GM18498 (cell line): ENCODE results near the gene UQCC3.
"Not testable (repeated sequence)": the region's sequence is repeated elsewhere in the genome, so short reads cannot be mapped to it uniquely, and the experiment has no call there.

Experiments
- ATAC-seq: cut with Tn5 transposase; IDR thresholded peaks from one replicate; pipeline ENCODE4 v1.9.1; 2021; ENCODE audit warnings: mild to moderate bottlenecking, moderate library complexity; ENCODE audit not compliant: unreplicated experiment

Gene UQCC3, protein sequence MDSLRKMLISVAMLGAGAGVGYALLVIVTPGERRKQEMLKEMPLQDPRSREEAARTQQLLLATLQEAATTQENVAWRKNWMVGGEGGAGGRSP

DNA sequence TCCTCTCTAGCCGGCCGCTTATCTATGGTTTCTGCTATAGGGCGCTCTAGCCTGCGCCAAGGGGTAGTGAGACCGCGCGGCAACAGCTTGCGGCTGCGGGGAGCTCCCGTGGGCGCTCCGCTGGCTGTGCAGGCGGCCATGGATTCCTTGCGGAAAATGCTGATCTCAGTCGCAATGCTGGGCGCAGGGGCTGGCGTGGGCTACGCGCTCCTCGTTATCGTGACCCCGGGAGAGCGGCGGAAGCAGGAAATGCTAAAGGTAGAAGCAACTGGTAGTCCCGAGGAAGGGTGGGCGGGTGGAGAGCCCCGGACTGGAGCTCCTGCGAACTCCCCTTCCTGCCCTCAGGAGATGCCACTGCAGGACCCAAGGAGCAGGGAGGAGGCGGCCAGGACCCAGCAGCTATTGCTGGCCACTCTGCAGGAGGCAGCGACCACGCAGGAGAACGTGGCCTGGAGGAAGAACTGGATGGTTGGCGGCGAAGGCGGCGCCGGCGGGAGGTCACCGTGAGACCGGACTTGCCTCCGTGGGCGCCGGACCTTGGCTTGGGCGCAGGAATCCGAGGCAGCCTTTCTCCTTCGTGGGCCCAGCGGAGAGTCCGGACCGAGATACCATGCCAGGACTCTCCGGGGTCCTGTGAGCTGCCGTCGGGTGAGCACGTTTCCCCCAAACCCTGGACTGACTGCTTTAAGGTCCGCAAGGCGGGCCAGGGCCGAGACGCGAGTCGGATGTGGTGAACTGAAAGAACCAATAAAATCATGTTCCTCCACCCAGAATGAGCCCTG is at the start of gene UQCC3, which contains the start of gene LBHD1:
Gene UQCC3 (plus strand): TSS at position 66 of the 782 bp plus-strand sequence. CDS start 73 bp downstream, at position 139.
Gene LBHD1 (minus strand): TSS at position 660 of the 782 bp plus-strand sequence. CDS start 2,236 bp downstream, outside the sequence.
- peak; percentile 65 for ATAC-seq

DNA sequence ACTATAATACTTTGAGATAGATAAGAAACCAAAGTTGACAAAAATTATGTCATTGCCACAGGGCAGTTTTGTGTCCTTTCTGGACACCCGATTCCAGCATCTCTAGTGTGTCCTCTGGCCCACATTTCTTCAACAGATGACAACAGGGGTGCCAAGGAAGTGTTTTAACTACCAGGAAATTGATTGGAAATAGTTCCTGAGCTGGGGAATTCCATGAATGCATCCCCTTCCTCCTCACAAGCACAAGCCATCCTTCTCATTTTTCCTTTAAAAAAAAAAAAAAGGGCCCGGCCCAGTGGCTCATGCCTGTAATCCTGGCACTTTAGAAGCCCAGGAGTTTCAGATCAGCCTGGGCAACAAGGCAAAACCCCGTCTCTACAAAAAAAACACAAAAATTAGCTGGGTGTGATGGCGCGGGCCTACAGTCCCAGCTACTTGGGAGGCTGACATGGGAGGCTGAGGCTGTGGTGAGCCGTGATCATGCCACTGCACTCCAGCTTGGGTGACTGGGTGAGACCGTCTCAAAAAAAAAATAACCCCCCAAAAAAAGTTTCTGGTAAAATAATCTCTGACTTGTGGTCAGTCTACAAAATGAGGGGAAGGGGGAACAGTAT is 48.9 kb upstream of the UQCC3 start:
- no peak for ATAC-seq

DNA sequence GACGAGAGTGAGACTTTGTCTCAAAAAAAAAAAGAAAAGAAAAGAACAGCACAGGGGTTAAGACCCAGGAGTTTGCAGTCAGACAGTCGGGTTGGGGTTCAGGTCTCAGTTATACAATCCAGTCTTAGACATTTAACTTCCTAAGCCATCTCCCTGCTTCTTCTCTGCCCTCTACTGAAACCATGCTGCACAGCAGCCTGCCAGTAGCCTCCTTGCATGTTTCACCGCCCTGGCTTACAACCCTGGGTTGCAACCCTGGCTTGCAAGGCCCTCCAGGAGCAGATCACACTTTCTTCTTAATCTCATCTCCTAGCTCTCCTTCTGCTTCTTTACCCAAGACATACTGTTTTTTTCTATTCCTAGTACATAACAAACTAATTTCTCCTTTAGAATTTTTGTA is 43.8 kb upstream of the UQCC3 start:
- no peak for ATAC-seq

DNA sequence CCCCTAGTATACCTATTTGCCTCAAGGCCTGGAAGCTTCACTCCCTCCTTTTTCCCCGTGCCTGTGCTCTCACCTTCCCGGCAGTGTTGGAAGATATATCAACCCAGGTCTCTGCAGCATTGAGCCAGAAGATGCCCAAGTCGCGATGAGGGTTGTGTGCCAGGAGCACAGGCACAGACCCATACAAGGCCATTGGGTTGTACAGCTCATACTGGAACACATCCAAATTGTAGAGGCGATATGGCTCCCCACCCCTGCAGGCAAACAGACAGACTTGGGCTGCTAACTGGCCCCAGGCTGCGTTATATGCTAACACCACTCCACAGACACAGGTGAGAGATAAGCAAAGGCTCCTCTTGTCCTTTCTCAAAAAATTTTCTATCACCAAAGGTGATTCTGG is 39.0 kb upstream of the UQCC3 start:
- ATAC-seq = no peak

DNA sequence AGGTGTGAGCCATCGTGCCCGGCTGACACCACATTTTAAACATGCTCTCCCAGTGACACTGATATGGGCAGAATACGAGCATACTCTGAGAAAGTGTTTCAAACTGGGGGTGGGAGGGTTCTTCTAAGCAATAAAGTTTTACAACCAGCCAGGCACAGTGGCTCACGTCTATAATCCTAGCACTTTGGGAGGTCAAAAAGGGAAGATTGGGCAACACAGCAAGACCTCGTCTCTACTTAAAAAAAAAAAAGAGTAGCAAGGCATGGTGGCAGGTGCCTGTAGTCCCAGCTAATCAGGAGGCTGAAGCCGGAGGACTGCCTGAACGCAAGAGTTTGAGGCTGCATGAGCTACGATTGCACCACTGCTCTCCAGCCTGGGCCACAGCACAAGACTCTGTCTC is 27.3 kb upstream of the UQCC3 start:
- no peak for ATAC-seq

DNA sequence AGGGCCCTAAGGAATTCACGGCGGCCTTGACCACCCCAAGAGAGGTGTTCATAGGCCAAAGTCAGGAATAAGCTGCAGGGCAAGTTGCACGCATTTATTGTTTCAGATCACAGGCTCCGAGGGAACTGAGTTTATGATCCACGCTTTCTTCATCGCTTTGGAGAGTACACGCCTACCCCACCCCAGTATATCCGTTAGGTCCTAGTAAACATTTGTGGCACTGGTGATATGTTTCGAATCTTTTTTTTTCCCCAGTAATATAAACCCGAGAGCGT is 25.9 kb upstream of the UQCC3 start:
- ATAC-seq = no peak

DNA sequence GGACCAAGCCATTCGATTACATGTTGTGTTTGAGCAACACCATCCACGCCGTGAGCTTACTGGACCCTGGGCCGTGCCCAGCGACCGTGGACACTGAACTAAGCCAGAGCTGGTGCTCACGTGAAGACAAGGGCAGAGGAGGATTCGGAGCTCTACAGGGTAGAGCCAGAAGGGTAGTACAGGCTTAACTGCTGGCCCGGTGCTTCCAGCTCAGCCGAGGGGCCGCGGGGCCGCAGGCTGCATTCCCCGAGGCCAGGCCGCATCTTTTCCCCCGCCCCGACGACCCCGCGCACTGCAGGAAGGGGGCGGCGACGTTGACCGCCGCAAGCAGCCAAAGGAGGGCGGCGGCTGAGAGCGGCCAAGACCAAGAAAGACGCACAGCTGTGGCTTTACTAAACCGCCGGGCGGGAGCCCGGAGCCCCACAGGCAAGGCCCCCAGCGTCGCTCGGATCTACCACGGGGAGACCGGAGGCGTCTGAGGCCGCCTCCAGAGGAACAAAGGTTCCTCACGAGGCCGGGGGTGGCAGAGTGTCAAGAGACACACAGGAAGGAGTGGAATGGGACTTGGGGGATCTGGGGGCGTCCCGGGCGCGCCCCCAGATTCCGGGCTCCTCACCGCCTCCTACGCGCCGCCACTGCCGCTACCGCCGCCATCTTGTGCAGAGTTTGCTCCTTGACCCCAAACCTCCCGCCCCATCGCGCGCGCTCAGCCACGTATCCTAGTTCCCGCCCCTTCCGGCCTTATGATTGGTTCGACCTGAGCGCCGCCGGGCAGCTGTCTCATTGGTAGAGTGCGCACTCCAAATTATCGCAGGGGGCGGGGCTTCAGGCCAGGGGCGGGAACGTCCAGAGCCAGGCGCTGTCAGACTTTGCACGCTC is 25.3 kb upstream of the UQCC3 start, which contains the start of gene GANAB:
Gene GANAB (minus strand): TSS at position 668 of the 879 bp plus-strand sequence. CDS start 14 bp downstream, at position 654.
- peak; percentile 87 for ATAC-seq

DNA sequence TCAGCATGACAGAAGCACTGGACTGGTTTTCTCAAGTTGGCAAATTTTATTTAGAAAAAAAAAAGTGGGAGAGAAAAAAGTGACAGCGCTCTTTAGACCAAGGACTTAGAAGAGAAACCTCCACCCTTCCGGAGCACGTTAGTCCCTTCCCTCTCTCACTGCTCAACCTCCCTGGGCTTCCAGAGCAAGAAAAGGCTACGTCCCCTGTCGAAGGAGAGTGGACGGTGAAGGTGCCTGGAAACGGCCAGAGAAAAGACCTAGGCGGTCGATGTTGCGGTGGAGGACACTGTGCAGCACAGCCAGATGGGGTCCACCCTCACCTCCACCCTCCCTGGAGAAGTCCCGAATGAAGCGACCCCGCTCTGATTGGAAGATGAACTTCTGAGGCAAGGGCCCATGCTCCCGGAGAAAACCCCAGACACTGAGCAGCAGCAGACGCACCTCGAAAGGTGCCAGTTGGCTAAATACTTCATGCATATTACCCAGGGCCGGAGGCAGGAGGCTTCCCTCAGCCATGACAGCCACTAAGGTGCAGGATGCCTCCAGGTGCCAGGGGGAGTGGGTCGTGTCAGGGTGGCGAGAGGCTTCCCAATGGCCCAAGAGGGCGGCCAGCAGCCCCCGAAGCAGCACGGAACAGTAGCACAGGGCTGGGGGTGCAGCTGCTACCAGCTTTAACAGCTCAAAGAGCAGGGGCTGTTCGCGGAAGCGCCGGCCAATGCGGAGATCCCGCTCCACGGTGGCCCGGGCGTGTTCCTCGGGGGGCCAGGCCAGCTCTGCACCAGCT is 24.5 kb upstream of the UQCC3 start:
- ATAC-seq = no peak

DNA sequence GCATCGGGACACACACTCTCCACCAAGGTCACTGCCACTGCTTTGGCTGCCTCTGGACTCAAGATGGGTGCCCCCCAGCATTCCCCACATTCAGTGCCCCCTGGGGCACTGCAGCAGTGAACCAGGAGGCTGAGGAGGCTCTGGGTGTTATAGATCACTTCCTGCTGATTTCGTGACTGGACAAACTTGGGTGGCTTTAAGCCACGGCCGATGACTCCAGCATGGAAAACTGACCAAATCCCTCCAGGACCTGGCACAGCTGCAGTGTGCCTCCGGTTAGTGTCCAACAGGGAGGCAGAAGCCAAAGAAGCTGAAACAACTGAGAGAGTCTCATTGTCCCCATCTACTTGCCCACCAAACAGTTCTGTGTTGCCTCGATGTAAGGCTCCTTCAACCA is 23.9 kb upstream of the UQCC3 start:
- no peak for ATAC-seq

DNA sequence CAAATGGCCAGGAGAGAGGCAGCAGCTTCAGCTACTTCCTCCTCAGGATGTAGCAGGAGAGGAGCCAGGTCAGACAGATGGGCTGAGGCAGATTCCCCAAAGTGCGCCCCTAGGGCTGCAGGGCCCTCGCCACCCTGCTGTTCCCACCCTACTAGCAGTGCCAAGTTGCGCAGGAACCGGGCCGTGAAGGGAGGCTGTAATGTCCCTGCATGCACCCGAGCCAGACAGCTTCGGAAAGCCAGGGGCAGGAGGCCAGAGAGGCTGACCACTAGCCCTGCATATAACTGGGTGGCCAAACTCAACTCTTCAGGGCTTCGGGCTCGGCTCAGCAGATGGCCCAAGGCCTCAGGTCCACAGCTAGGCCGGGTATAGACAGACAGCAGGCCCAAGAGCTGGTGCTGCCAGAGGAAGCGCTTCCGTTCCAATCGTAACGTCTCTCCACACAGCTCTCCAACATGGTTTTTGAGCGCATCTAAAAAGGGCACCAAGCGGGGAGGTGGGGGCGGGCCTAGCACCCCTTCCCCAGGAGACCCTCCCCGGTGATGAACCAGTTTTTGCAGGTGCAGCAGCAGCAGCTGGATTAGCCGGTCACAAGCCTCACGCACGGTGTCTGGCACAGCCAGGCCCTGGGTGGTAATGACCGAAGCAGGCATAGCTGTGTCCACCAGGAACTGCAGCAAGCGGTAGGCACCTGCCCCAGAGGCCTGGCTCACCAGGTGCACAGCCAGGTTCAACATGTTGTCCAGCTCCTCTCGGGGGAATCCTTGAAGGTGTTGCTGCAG is 23.1 kb upstream of the UQCC3 start:
- no peak for ATAC-seq

DNA sequence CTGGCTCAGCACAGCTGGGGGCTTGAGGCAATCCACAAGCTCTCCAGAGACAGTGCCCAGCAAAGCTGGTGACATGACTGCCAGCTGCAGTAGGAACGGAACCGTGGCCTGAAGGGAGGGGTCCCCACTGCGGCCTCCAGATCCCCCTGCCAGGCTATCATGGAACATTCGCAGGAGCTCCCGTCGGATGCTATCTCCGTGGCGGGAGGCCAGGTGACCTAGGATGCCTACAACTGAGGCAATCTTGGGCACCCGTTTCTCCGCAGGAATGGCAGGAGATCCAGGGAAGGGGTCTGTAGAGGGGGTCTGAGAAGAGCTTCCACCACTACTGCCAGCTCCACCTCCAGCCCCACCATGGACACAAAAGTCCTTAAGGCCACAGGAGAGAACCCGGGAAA is 22.5 kb upstream of the UQCC3 start:
- no peak for ATAC-seq

DNA sequence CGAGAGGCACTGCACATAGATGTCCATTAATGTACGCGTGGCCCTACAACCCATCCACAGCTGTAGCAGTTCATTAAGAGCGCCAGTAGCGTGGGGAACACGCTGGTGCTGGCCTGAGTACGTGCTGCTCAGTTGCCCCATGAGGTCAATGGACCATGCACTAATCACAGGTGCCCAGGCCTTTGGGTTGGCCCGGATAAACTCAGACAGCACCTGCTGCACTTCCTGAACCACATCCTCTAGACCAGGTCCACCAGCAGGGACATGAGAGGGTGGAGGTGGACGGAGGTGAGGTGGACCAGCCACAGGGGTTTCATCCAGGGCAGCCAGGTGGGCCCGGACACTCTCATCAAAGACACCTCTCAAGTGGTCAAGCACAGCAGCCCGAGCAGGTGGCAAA is 22.0 kb upstream of the UQCC3 start:
- ATAC-seq = no peak

DNA sequence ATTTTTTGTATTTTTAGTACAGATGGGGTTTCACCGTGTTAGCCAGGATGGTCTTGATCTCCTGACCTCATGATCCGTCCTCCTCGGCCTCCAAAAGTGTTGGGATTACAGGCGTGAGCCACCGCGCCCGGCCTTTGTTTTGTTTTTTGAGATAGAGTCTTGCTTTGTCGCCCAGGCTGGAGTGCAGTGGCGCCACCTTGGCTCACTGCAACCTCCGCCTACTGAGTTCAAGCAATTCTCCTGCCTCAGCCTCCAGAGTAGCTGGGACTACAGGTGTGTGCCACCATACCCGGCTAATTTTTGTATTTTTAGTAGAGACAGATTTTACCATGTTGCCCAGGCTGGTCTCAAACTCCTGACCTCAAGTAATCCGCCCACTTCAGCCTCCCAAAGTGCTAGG is 21.2 kb upstream of the UQCC3 start:
- not testable (repeated sequence) for ATAC-seq

DNA sequence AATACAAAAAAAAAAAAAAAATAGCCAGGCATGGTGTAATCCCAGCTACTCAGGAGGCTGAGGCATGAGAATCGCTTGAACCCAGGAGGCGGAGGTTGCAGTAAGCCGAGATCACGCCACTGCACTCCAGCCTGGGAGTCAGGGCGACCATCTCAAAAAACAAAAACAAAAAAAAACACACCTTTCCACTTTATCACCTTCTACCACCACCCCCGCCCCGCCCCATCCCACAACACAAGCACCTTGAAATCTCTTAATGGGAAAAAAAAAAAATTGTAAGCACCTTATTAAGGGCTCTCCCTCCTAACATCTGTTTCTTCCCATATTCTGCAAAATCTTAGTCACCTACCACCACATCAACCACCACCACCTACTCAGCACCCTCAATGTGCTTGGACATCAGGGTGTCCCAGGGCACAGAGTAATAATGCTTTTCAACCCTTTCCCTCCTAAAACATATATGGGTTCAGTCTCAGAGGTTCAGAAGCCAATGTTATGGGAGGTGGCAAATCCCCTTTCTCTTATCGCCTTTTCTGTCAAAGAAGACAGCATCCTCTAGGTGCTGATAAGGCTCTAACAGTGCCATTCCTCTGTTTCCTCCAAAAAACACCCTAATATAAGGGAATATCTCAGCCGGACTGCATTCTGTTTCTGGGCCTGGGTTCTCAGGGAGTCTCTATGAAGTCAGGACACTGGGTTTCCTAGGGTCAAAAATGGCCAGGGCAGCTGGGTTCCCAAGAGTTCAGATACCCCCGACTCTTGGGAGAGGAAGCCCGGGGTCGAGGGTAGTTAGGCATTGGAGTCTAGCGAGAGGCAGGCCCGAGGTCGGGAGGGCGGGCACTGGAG is 19.1 kb upstream of the UQCC3 start:
- ATAC-seq = peak; percentile 22

DNA sequence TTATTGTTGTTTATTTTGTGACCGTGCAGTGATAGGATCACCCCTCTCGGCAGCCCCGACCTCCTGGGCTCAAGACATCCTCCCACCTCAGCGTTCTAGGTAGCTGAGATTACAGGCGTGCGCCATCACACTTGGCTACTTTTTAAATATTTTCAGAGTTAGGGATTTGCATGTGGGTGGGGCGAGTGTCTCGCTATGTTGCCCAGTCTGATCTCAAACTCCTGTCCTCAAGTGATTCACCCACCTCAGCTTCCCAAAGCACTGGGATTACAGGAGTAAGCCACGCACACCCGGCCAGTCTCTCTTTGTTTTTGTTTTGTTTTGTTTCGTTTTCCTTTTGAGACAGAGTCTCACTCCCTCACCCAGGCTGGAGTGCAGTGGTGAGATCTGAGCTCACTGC is 17.2 kb upstream of the UQCC3 start:
- ATAC-seq = no peak

DNA sequence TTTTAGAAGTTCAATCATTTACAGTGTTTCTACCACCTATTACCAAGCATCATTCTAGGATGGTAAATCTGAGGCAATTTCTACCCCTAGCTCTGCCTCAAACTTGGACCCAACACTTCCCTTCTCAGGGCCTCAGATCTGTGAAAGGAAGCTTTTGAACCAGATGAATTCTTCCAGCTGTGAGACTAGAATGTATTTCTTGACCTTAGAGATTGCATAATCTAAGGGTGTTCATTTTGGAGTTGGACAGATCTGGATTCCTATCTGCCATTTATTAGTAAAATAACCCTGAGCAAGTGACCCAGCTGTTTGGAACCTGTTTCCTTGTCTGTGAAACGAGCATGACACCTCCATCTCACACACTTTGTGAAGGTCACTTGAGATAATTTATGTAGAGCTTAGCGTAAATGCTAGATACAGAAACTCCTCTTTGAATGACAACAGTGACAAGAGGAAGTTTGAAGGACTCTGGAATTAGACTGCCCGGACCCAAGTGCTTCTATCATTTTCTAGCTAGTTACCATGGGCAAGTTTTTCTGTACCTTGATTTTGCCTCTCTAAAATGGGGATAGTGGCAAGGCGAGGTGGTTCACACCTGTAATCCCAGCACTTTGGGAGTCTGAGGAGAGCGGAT is 14.6 kb upstream of the UQCC3 start:
- no peak for ATAC-seq

DNA sequence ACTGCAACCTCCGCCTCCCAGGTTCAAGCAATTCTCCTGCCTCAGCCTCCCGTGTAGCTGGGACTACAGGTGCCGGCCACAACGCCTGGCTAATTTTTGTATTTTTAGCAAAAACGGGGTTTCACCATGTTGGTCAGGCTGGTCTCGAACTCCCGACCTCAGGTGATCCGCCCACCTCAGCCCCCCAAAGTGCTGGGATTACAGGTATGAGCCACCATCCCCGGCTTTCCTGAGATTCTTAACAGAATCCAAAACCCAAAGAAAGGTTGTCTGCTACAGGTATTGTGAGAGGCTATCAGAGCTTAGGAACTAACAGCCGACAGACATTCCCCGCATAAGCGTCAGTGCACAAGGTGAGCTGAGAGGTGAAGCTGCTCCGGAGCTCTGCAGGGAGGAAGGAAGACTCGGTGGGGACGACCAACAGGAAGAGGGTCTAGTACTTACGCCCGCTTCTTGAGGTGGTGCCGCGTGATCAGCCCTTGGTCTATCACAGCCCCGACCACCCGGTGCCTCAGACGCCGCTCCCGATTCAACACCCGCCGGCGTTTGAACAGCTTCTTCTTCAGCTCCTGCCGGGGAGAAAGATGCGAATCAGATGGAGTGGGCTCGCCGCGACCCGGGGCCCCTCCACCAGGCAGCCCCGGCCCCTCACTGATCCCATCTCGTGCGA is 6.9 kb upstream of the UQCC3 start:
- ATAC-seq = peak; percentile 35

DNA sequence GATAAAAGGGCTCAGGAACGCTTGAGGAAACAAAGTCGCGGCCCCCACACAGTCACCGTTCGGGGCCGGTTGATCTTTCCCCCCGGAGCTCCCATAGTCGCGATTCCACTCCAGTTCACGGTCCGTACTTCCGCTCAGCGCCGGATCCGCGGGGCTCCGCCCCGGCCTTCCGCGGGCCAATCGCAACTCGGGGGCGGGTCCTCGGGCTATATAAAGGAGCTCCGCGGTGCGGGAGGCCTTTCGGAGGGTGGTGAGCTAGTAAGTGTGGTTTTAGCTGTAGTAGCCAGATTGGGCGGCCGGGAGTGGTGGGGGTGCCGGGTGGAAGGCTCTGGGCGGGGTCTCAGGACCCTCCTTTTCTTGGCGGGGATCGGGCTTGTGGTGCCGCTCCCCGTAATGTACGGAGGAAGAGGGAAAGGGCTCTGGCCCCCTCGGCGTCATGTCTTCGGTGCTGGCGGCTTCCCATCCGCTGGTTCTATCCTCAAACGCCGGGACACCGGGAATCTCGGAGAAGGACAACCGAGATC is 6.3 kb upstream of the UQCC3 start, which contains the start of the genes C11orf98 and CSKMT:
Gene C11orf98 (minus strand): TSS at position 136 of the 524 bp plus-strand sequence. CDS start 41 bp downstream, at position 95.
Gene CSKMT (plus strand): TSS at position 238 of the 524 bp plus-strand sequence. CDS start 568 bp downstream, outside the sequence.
- ATAC-seq = peak; percentile 89
